Measurements from ENCODE around the gene MINDY3. TPM values are rescaled to one million over a fixed set of nuclear protein-coding genes. Genes with fewer than 3 reads are reported as not detected.
"Not testable (repeated sequence)": the region's sequence is repeated elsewhere in the genome, so short reads cannot be mapped to it uniquely, and the experiment has no call there.

Gene MINDY3
- 10 to 100 TPM; 40.8 to 44.7 TPM for total RNA-seq
- polyA plus RNA-seq = 1 to 10 TPM; 2.6 to 4.7 (median 4.1) TPM
- total RNA-seq = 23.4 to 55.6 (median 45.4) reads per million in 6 experiments

DNA sequence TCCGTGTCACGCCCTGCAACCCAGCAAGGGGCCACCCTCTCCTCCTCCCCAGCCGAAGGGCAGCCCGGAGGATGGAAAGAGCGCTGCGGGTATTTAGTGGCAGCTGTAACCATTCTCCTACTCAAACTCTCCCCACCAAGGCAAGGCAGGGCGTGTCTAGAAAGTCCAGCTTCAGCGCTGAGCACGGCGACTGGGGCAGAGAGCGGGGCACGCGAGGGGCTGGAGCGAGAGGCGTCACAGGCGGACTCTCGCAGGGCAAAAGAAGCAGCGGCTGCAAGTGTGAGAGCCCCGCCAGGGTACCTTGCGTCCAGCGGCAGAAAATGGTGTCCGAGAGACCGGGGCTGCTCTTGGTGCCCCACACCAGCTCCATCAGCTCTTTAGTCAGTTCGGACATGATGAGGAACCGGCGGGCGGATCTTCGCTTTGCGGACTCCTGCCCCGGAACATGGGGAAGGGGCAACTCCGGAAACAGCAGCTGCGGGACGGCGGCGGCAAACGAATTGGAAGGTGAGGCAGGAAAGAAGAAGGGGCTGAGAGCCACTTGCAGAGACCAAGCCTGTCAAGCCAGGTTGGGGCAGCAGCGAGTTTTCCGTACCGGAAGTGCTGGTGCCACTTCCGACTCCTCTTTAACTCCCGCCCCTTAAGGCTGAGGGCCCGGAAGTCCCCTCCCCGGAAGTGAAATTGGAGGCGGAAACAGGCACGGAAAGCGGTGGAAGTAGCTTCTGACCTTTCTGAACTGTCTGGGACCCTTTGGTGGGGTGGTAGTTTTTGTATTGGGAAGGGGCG lies at the start of gene MINDY3:
TSS of gene MINDY3 (minus strand) at position 602 of the 786 bp plus-strand sequence. CDS start at position 394, 208 bp downstream.
- ATAC-seq = peak; percentile 94 to 96
- Mint-ChIP-seq H3K36me3 (peaks cover 2 to 12% (median 11%) of the 10 kb centered on the region in 3 donors), H3K4me3 (peak within 1 kb of the TSS; percentile 94 to 99 (median 98)), H3K27ac (peak within 1 kb of the TSS; percentile 93 to 98 (median 96)), H3K27me3 (peaks cover 12 to 18% (median 16%) of the 10 kb centered on the region in 5 donors), H3K9me3 (peaks cover 0 to 4% (median 0%) of the 10 kb centered on the region in 9 donors), H3K4me1 (peaks cover 23 to 49% (median 40%) of the 10 kb centered on the region in 4 donors)
- POLR2A ChIA-PET = interaction anchor here (2.0 to 2.1 kb wide), 2 partner anchors 577 to 958 kb away, joined by 7 to 9 read pairs; partner anchors contain the start of genes PTER and RSU1
- DNase-seq = peak; percentile 62 to 91 (median 80)

GRCh38 chr10:15901889-15902288 lies 41.6 kb upstream of the MINDY3 start:
- Mint-ChIP-seq H3K4me1 (no peaks in the 10 kb centered on the region), H3K27ac (no peak overlapping the region), H3K27me3 (peaks cover 12 to 27% (median 25%) of the 10 kb centered on the region in 5 donors), H3K36me3 (no peaks in the 10 kb centered on the region), H3K9me3 (no peaks in the 10 kb centered on the region), H3K4me3 (no peak overlapping the region)
- DNase-seq (no peak), ATAC-seq (no peak)
- POLR2A ChIA-PET = no interaction called here

- DNase-seq (no peak), ATAC-seq (no peak)
- no peak overlapping the region for H3K4me3 Mint-ChIP-seq
- no peaks in the 10 kb centered on the region for H3K9me3 Mint-ChIP-seq
- no peaks in the 10 kb centered on the region for H3K4me1 Mint-ChIP-seq
- H3K27me3 Mint-ChIP-seq = peaks cover 23 to 58% (median 39%) of the 10 kb centered on the region in 5 donors
- POLR2A ChIA-PET = no interaction called here
- H3K27ac Mint-ChIP-seq = no peak overlapping the region
- H3K36me3 Mint-ChIP-seq = no peaks in the 10 kb centered on the region
Observed at GRCh38 chr10:15898046-15898445, 37.7 kb upstream of the MINDY3 start.

DNA sequence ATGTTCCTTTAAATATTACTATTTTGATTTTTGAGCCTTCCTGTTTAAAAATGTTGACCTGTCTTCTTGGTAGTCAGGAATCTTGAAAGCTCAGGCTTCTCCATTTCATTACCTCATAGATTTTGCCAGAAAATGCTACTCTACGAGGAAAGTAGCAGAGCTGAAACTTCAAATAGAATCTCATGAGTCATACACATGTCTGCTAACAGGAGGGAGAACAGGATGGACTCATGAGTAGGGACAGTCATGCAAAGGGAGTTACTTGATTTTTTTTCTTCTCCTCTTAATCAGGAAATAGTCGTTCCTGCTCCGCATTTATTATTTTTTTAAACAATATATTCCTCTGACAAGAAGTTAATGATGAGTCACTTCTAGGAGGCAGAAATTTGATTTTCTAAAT lies 37.0 kb upstream of the MINDY3 start:
- POLR2A ChIA-PET = no interaction called here
- no peaks in the 10 kb centered on the region for H3K36me3 Mint-ChIP-seq
- no peak overlapping the region for H3K27ac Mint-ChIP-seq
- no peak for DNase-seq
- H3K9me3 Mint-ChIP-seq = no peaks in the 10 kb centered on the region
- peaks cover 25 to 66% (median 40%) of the 10 kb centered on the region in 5 donors for H3K27me3 Mint-ChIP-seq
- no peak overlapping the region for H3K4me3 Mint-ChIP-seq
- H3K4me1 Mint-ChIP-seq = no peaks in the 10 kb centered on the region
- ATAC-seq = no peak

GRCh38 chr10:15896654-15897053 lies 36.3 kb upstream of the MINDY3 start:
- peaks cover 23 to 63% (median 40%) of the 10 kb centered on the region in 5 donors for H3K27me3 Mint-ChIP-seq
- no peak overlapping the region for H3K27ac Mint-ChIP-seq
- ATAC-seq (no peak), DNase-seq (no peak)
- H3K4me3 Mint-ChIP-seq = no peak overlapping the region
- POLR2A ChIA-PET = no interaction called here
- H3K36me3 Mint-ChIP-seq = no peaks in the 10 kb centered on the region
- H3K4me1 Mint-ChIP-seq = no peaks in the 10 kb centered on the region
- H3K9me3 Mint-ChIP-seq = no peaks in the 10 kb centered on the region

DNA sequence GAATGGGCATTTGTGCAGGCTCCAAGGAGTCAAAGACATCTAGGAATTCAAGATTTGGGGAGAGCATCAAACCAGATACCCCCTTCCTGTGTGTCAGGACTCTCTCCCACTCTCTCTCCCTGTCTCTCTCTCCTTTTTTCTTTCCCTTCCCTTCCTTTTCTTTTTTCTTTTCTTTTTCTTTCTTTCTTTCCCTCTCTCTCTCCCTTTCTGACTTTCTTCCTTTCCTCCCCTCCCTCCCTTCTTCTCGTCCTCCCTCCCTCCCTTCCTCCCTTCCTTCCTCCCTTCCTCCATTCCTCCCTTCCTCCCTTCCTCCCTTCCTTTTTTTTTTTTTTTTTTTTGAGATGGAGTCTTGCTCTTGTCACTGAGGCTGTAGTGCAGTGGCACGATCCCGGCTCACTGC lies 24.1 kb upstream of the MINDY3 start:
- Mint-ChIP-seq H3K36me3 (no peaks in the 10 kb centered on the region), H3K27ac (no peak overlapping the region), H3K4me1 (no peaks in the 10 kb centered on the region), H3K27me3 (peaks cover 19 to 86% (median 37%) of the 10 kb centered on the region in 5 donors), H3K9me3 (no peaks in the 10 kb centered on the region), H3K4me3 (no peak overlapping the region)
- DNase-seq (no peak), ATAC-seq (no peak)
- POLR2A ChIA-PET = no interaction called here

DNA sequence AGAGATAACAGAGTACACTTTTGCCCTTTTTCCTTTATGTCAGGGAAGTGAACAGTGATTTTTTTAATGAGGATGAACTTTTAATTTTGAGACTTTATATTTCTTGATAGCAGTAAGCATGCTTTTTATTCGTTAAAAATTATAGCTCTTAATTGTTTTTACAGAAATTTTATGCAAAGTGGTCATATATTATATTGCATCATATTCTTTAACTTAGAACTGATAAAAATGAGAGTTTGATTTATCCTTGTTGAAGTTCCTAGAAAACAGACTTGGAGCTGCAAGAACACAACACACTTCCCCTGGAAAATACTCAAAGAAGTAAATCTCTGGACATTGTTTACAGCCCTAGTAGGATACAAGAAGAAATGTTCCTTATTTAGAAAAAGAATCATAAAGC lies 21.2 kb upstream of the MINDY3 start:
- H3K9me3 Mint-ChIP-seq = peaks cover 0 to 2% (median 0%) of the 10 kb centered on the region in 9 donors
- no peak overlapping the region for H3K4me3 Mint-ChIP-seq
- no peak overlapping the region for H3K27ac Mint-ChIP-seq
- DNase-seq = no peak
- peaks cover 24 to 69% (median 45%) of the 10 kb centered on the region in 5 donors for H3K27me3 Mint-ChIP-seq
- no peaks in the 10 kb centered on the region for H3K36me3 Mint-ChIP-seq
- POLR2A ChIA-PET = no interaction called here
- no peaks in the 10 kb centered on the region for H3K4me1 Mint-ChIP-seq
- no peak for ATAC-seq

- H3K27ac Mint-ChIP-seq = no peak overlapping the region
- no peaks in the 10 kb centered on the region for H3K4me1 Mint-ChIP-seq
- peak in 1 of 2 donors; percentile 50 for ATAC-seq
- peak in 1 of 10 donors; percentile 6 for DNase-seq
- no peak overlapping the region for H3K4me3 Mint-ChIP-seq
- H3K9me3 Mint-ChIP-seq = peaks cover 0 to 3% (median 0%) of the 10 kb centered on the region in 9 donors
- POLR2A ChIA-PET = no interaction called here
- peaks cover 32 to 69% (median 45%) of the 10 kb centered on the region in 5 donors for H3K27me3 Mint-ChIP-seq
- H3K36me3 Mint-ChIP-seq = no peaks in the 10 kb centered on the region
Observed at GRCh38 chr10:15879663-15880062, 19.4 kb upstream of the MINDY3 start.

DNA sequence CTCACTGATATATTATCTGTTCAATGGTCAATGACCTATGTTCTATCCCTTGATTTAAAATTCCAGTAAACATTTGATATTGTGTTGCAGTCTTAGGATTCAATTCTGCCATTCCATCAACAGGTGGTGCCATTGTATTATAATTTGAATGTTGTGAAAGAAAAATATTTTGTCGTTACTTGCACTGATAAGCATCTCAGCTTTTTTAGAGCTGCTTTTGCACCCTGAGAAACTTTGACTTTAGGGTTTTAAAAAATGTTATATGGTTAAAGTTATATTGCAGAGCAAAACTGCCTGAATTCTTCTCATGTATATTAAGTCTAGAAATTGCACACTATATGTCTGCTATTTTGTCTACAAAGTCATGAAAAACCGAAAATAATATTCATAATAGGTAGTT lies 18.8 kb upstream of the MINDY3 start:
- peaks cover 34 to 69% (median 51%) of the 10 kb centered on the region in 5 donors for H3K27me3 Mint-ChIP-seq
- no peak for ATAC-seq
- POLR2A ChIA-PET = no interaction called here

GRCh38 chr10:15877836-15878576 lies 17.7 kb upstream of the MINDY3 start:
- no peak for DNase-seq
- Mint-ChIP-seq H3K9me3 (peaks cover 0 to 16% (median 2%) of the 10 kb centered on the region in 9 donors), H3K4me1 (no peaks in the 10 kb centered on the region), H3K36me3 (peaks cover 0 to 13% (median 3%) of the 10 kb centered on the region in 3 donors), H3K27ac (no peak overlapping the region), H3K27me3 (peaks cover 40 to 69% (median 57%) of the 10 kb centered on the region in 5 donors), H3K4me3 (no peak overlapping the region)
- no peak for ATAC-seq
- POLR2A ChIA-PET = no interaction called here

More for the DNA sequence above, 18.8 kb upstream of the MINDY3 start:
- no peak overlapping the region for H3K27ac Mint-ChIP-seq
- peaks cover 0 to 2% (median 0%) of the 10 kb centered on the region in 3 donors for H3K36me3 Mint-ChIP-seq
- peaks cover 0 to 5% (median 0%) of the 10 kb centered on the region in 9 donors for H3K9me3 Mint-ChIP-seq
- peak in 3 of 10 donors; percentile 26 to 40 (median 40) for DNase-seq
- no peaks in the 10 kb centered on the region for H3K4me1 Mint-ChIP-seq
- no peak overlapping the region for H3K4me3 Mint-ChIP-seq

DNA sequence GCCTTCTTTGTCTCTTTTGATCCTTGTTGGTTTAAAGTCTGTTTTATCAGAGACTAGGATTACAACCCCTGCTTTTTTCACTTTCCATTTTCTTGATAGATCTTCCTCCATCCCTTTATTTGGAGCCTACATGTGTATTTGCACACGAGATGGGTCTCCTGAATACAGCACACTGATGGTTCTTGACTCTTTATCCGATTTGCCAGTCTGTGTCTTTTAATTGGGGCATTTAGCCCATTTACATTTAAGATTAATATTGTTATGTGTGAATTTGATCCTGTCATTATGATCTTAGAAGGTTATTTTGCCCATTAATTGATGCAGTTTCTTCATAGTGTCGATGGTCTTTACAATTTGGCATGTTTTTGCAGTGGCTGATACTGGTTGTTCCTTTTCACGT lies 16.0 kb upstream of the MINDY3 start:
- H3K4me1 Mint-ChIP-seq, POLR2A ChIA-PET, H3K4me3 Mint-ChIP-seq, DNase-seq, ATAC-seq, H3K27ac Mint-ChIP-seq: not testable (repeated sequence)
- peaks cover 0 to 16% (median 4%) of the 10 kb centered on the region in 9 donors for H3K9me3 Mint-ChIP-seq
- H3K36me3 Mint-ChIP-seq = peaks cover 0 to 14% (median 6%) of the 10 kb centered on the region in 3 donors
- H3K27me3 Mint-ChIP-seq = peaks cover 36 to 69% (median 66%) of the 10 kb centered on the region in 5 donors

DNA sequence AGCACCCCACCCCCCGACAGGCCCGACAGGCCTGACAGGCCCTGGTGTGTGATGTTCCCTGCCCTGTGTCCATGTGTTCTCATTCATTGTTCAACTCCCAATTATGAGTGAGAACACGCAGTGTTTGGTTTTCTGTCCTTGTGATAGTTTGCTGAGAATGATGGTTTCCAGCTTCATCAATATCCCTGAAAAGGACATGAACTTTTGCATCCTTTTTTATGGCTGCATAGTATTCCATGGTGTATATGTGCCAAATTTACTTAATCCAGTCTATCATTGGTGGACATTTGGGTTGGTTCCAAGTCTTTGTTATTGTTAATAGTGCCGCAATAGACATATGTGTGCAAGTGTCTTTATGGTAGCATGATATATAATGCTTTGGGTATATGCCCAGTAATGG lies 12.3 kb upstream of the MINDY3 start:
- ATAC-seq, H3K4me1 Mint-ChIP-seq, H3K4me3 Mint-ChIP-seq, POLR2A ChIA-PET, DNase-seq, H3K27ac Mint-ChIP-seq: not testable (repeated sequence)
- H3K27me3 Mint-ChIP-seq = peaks cover 39 to 88% (median 70%) of the 10 kb centered on the region in 5 donors
- peaks cover 0 to 14% (median 6%) of the 10 kb centered on the region in 3 donors for H3K36me3 Mint-ChIP-seq
- peaks cover 0 to 16% (median 4%) of the 10 kb centered on the region in 9 donors for H3K9me3 Mint-ChIP-seq

GRCh38 chr10:15871823-15872222 lies 11.5 kb upstream of the MINDY3 start:
- H3K27me3 Mint-ChIP-seq = peaks cover 40 to 88% (median 65%) of the 10 kb centered on the region in 5 donors
- POLR2A ChIA-PET = no interaction called here

More at GRCh38 chr10:15871823-15872222, 11.5 kb upstream of the MINDY3 start:
- peaks cover 0 to 16% (median 4%) of the 10 kb centered on the region in 9 donors for H3K9me3 Mint-ChIP-seq
- H3K36me3 Mint-ChIP-seq = peaks cover 0 to 14% (median 6%) of the 10 kb centered on the region in 3 donors
- no peak overlapping the region for H3K27ac Mint-ChIP-seq
- ATAC-seq (no peak), DNase-seq (no peak)
- no peak overlapping the region for H3K4me3 Mint-ChIP-seq
- no peaks in the 10 kb centered on the region for H3K4me1 Mint-ChIP-seq
